Measurements from ENCODE around the gene MAPKAPK3. TPM values are rescaled to one million over a fixed set of nuclear protein-coding genes. Genes with fewer than 3 reads are reported as not detected.

MAPKAPK3 gene
- total RNA-seq, 1 donor = 70.8 TPM

DNA sequence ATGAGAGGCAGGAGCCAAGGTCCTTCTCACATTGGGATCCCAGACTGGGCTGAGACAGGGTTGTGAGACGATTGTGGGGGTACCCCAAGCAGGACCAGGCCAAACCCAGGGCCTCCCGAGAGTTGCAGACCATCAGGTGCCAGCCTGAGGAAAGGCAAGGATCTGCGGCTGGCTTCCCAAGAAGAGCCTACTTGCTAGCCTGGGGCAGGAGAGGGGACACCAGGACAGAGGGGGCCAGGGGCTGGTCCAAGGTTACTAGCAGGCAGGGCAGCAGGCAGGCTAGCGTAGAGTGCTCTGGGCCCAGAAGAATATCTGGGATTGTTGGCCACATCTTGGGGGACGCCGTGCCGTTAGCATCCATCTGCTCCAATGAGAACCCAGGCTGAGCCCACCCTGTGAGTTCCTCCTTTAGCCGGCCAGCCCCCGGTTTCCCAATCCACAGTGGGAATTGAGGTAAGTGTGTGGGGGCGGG is 5.9 kb upstream of the MAPKAPK3 start:
- Histone ChIP-seq H3K9me3 (ENCODE audit: low read depth, low read length) (no peaks in the 10 kb centered on the region), H3K27me3 (ENCODE audit: insufficient read depth, low read length) (no peaks in the 10 kb centered on the region), H3K4me3 (ENCODE audit: low read length) (peak overlapping the region; percentile 75), H3K4me1 (ENCODE audit: insufficient read depth, low read length) (peaks cover 83% of the 10 kb centered on the region)

DNA sequence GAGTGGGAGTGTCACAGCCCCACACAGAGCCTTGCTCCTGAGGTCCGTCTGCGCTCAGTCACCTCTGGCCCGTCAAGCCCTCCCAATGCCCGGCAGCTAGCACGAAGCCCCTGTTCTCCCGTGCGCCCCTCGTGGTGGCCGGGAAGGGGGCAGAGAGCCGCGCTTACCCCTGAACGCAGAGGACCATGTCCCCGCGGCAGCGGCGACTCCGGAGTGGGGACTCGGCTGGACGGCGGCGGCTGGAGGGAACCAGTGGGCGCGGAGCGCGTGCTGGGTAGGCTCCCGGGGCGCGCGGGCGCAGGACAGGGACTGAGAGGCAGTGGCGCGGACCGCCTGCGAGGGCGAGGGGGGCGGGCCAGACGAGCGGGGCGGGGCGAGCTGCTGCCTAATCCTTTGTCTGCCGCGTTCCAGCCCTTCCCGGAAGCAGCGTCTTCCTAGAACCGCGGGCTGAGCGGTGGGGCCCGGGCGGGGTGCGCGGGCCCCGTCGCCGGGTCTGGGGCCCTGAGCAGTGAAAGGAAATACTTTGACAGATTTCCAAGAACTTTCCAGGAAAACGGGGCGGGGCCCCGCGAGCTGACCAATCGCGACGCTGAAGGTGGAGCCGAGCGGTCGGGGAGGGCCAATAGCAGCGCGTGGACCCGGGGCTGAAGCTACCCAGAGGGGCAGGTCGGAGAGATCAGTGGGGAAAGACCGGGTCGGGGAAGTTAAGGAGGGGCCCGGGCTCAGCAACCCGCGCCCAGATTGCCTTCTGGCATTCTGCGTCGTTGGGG is 5.3 kb upstream of the MAPKAPK3 start, which contains the start of gene CISH:
Gene CISH, minus strand, starts transcription at position 311 of the 770 bp plus-strand sequence. Its CDS starts 124 bp downstream, at position 187.
- no peaks in the 10 kb centered on the region for H3K27me3 ChIP-seq (ENCODE audit: insufficient read depth, low read length)
- H3K9me3 ChIP-seq (ENCODE audit: low read depth, low read length) = no peaks in the 10 kb centered on the region
- H3K4me1 ChIP-seq (ENCODE audit: insufficient read depth, low read length) = peaks cover 83% of the 10 kb centered on the region
- H3K4me3 ChIP-seq (ENCODE audit: low read length) = peak within 1 kb of the TSS; percentile 75

DNA sequence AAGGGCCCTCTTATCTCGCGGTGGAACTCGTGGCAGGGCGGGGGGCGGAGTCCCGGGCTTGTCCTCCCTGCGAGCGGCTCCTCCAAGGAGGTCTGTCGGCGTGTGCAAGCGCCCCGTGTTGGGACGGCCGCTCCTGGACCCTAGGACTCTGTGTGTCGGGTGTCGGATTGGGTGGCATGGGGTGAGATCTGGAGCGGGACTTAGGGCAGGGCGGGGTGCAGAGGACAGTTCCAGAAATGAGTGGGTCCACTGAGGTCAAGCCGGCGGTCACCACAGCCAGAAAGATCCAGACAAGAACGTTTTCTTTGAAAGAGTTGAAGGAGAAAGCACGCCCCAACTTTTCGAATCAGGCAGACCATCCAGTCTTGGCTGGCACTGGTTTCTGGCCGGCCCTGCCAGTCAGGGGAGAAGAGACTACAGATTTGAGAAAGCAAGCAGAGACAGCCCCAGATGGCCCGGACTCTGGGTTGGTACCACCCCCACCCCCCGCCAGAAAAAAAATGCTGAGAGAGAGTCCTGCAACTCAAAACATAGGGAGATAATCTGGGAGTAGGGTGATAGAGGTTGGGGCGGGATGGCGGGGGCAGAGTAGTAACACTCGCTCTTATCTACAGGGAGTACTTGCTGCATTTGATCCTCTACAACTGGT is 4.6 kb upstream of the MAPKAPK3 start:
- Histone ChIP-seq H3K4me3 (ENCODE audit: low read length) (peak overlapping the region; percentile 75), H3K27me3 (ENCODE audit: insufficient read depth, low read length) (no peaks in the 10 kb centered on the region), H3K9me3 (ENCODE audit: low read depth, low read length) (no peaks in the 10 kb centered on the region), H3K4me1 (ENCODE audit: insufficient read depth, low read length) (peaks cover 76% of the 10 kb centered on the region)

DNA sequence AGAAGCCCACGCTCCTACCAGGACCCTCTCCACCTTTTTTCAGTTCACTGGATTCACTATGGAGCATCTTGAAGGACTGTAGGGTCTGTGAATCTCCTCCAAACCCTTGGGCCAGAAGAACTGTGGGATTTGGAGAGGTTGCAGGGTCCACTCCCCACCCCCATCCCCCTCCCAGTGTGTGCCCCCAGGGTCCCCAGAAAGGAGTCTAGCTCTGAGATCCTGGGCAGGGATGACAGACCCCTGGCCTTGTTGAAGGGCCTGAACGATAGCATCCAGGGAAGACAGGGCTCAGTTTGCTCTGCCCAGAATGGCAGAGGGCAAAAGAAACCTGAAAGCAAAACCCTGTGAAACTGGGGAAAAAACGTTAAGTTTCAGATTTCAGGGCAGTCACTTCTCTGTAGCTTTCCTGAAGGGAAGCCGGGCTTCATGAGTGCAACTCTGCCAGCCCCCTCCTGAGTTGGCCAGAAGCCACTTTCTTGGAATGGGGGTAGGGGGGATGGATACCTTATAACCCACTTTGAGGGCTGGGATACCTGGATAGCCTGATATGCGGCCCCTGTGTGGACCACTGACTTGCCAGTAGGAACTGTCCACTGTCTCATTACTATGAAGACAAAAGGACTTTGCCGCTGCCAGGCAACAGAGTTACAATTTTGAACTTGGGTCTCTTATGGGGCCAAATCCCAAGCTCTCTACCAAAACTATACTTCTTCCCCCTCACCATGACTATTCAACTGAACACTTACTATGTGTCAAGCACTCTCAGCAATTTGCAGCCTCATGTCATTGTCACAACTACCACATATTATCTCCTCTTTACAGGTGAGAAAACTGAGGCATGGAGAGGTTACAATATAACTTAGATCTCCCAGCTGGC is 3.7 kb upstream of the MAPKAPK3 start:
- no peak overlapping the region for H3K4me3 ChIP-seq (ENCODE audit: low read length)
- H3K9me3 ChIP-seq (ENCODE audit: low read depth, low read length) = no peaks in the 10 kb centered on the region
- H3K27me3 ChIP-seq (ENCODE audit: insufficient read depth, low read length) = no peaks in the 10 kb centered on the region
- peaks cover 77% of the 10 kb centered on the region for H3K4me1 ChIP-seq (ENCODE audit: insufficient read depth, low read length)

- H3K27me3 ChIP-seq (ENCODE audit: insufficient read depth, low read length) = no peaks in the 10 kb centered on the region
- peaks cover 74% of the 10 kb centered on the region for H3K4me1 ChIP-seq (ENCODE audit: insufficient read depth, low read length)
- no peaks in the 10 kb centered on the region for H3K9me3 ChIP-seq (ENCODE audit: low read depth, low read length)
- no peak overlapping the region for H3K4me3 ChIP-seq (ENCODE audit: low read length)
These were observed 1.8 kb upstream of the MAPKAPK3 start for GRCh38 chr3:50615190-50615589.

- Histone ChIP-seq H3K9me3 (ENCODE audit: low read depth, low read length) (no peaks in the 10 kb centered on the region), H3K27me3 (ENCODE audit: insufficient read depth, low read length) (no peaks in the 10 kb centered on the region)
These were observed 765 bp upstream of the MAPKAPK3 start for GRCh38 chr3:50616003-50616769.

GRCh38 chr3:50616770-50617095 is 218 bp upstream of the MAPKAPK3 start:
- peaks cover 76% of the 10 kb centered on the region for H3K4me1 ChIP-seq (ENCODE audit: insufficient read depth, low read length)
- no peaks in the 10 kb centered on the region for H3K27me3 ChIP-seq (ENCODE audit: insufficient read depth, low read length)
- H3K4me3 ChIP-seq (ENCODE audit: low read length) = peak overlapping the region; percentile 84
- no peaks in the 10 kb centered on the region for H3K9me3 ChIP-seq (ENCODE audit: low read depth, low read length)

More at GRCh38 chr3:50616003-50616769, 765 bp upstream of the MAPKAPK3 start:
- peak overlapping the region; percentile 84 for H3K4me3 ChIP-seq (ENCODE audit: low read length)
- peaks cover 74% of the 10 kb centered on the region for H3K4me1 ChIP-seq (ENCODE audit: insufficient read depth, low read length)

DNA sequence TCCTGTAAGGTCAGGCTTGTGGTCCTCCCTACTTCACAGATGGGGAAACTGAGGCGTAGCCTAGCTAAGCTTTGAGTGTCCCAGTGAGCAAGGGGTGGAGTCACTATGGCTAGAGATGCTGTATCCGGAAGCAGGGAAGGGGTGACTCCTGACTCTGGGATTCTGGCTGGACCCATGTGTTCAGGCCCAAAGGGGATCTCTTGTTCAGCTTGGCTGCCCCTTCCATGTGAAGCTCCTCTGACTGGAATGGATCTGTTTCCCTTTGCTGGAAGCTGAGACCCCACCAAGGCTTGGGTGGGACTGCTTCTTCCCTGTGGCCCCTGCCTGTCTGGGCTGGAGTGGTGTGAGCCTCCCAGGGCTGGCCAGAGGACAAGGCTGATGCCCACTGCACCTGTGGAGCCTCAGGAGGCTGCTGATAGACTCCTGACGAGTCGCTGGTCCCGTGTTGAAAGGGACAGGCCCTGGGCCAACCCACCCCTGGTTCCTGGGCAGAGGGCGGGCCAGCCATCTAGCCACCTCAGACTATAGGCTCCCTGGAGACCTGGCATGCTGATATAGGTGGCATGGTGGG is 1.0 kb downstream of the MAPKAPK3 start:
- H3K27me3 ChIP-seq (ENCODE audit: insufficient read depth, low read length) = no peaks in the 10 kb centered on the region
- no peaks in the 10 kb centered on the region for H3K9me3 ChIP-seq (ENCODE audit: low read depth, low read length)
- peaks cover 77% of the 10 kb centered on the region for H3K4me1 ChIP-seq (ENCODE audit: insufficient read depth, low read length)
- H3K4me3 ChIP-seq (ENCODE audit: low read length) = peak overlapping the region; percentile 84

DNA sequence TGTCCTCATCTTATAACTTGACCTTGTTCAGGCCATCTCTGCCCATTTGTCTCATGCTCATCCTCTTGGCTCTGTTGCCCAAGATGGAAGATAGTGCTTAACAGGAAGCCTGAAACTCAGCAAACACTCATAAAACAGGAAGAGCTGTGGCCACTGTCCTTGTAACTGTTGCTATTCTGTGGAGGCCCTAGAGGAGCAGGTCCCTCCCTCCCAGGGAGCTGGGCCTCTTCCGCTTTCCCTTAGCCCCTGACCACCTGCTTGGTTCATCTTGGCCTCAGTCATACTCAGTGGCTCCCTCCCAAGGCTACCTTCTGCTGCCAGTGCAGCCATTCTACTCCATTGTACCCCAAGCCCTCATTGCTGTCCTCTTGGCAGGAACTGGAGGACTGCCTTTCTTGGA is 3.5 kb downstream of the MAPKAPK3 start:
- peaks cover 88% of the 10 kb centered on the region for H3K4me1 ChIP-seq (ENCODE audit: insufficient read depth, low read length)
- no peaks in the 10 kb centered on the region for H3K27me3 ChIP-seq (ENCODE audit: insufficient read depth, low read length)
- peak overlapping the region; percentile 3 for H3K4me3 ChIP-seq (ENCODE audit: low read length)
- H3K9me3 ChIP-seq (ENCODE audit: low read depth, low read length) = no peaks in the 10 kb centered on the region

- Histone ChIP-seq H3K9me3 (ENCODE audit: low read depth, low read length) (no peaks in the 10 kb centered on the region), H3K4me1 (ENCODE audit: insufficient read depth, low read length) (peaks cover 88% of the 10 kb centered on the region), H3K27me3 (ENCODE audit: insufficient read depth, low read length) (no peaks in the 10 kb centered on the region), H3K4me3 (ENCODE audit: low read length) (peak overlapping the region; percentile 3)
These were observed 3.9 kb downstream of the MAPKAPK3 start for GRCh38 chr3:50620820-50621219.

GRCh38 chr3:50622881-50623280 is 5.9 kb downstream of the MAPKAPK3 start:
- Histone ChIP-seq H3K4me3 (ENCODE audit: low read length) (no peak overlapping the region), H3K9me3 (ENCODE audit: low read depth, low read length) (no peaks in the 10 kb centered on the region)

GRCh38 chr3:50623840-50624474 is 7.0 kb downstream of the MAPKAPK3 start:
- no peaks in the 10 kb centered on the region for H3K9me3 ChIP-seq (ENCODE audit: low read depth, low read length)
- H3K4me3 ChIP-seq (ENCODE audit: low read length) = no peak overlapping the region

More at GRCh38 chr3:50622881-50623280, 5.9 kb downstream of the MAPKAPK3 start:
- H3K27me3 ChIP-seq (ENCODE audit: insufficient read depth, low read length) = no peaks in the 10 kb centered on the region
- peaks cover 96% of the 10 kb centered on the region for H3K4me1 ChIP-seq (ENCODE audit: insufficient read depth, low read length)

GRCh38 chr3:50624634-50625033 is 7.7 kb downstream of the MAPKAPK3 start:
- H3K4me3 ChIP-seq (ENCODE audit: low read length) = no peak overlapping the region
- peaks cover 100% of the 10 kb centered on the region for H3K4me1 ChIP-seq (ENCODE audit: insufficient read depth, low read length)
- no peaks in the 10 kb centered on the region for H3K27me3 ChIP-seq (ENCODE audit: insufficient read depth, low read length)
- no peaks in the 10 kb centered on the region for H3K9me3 ChIP-seq (ENCODE audit: low read depth, low read length)

More at GRCh38 chr3:50623840-50624474, 7.0 kb downstream of the MAPKAPK3 start:
- Histone ChIP-seq H3K4me1 (ENCODE audit: insufficient read depth, low read length) (peaks cover 100% of the 10 kb centered on the region), H3K27me3 (ENCODE audit: insufficient read depth, low read length) (no peaks in the 10 kb centered on the region)
